ENCODE data around the gene LDLRAD4. TPM values are rescaled to one million over a fixed set of nuclear protein-coding genes. Genes with fewer than 3 reads are reported as not detected.

The LDLRAD4 gene
- total RNA-seq, 1 donor from 2014 or later, result 34.1 TPM

- peaks cover 4% of the 10 kb centered on the region for H3K4me1 Mint-ChIP-seq (ENCODE audit: unreplicated experiment)
- no peaks in the 10 kb centered on the region for H3K27me3 Mint-ChIP-seq (ENCODE audit: unreplicated experiment)
- no peak for TF ChIP-seq CTCF (IDR thresholded peaks at IDR 0.05; ENCODE audit: unreplicated experiment)
- no peak overlapping the region for H3K27ac Mint-ChIP-seq (ENCODE audit: unreplicated experiment)
- no peak overlapping the region for H3K4me3 Mint-ChIP-seq (ENCODE audit: unreplicated experiment)
- H3K36me3 Mint-ChIP-seq (ENCODE audit: low read depth, unreplicated experiment), result peaks cover 28% of the 10 kb centered on the region
- H3K9me3 Mint-ChIP-seq (ENCODE audit: unreplicated experiment), result peaks cover 10% of the 10 kb centered on the region
- no peak for DNase-seq (ENCODE audit: low spot score)
Observed at GRCh38 chr18:13318731-13319501, 100.4 kb downstream of the LDLRAD4 start.

GRCh38 chr18:13319629-13320028, 101.1 kb downstream of the LDLRAD4 start:
- Mint-ChIP-seq H3K4me3 (ENCODE audit: unreplicated experiment) (no peak overlapping the region), H3K27ac (ENCODE audit: unreplicated experiment) (no peak overlapping the region), H3K9me3 (ENCODE audit: unreplicated experiment) (peaks cover 6% of the 10 kb centered on the region), H3K27me3 (ENCODE audit: unreplicated experiment) (no peaks in the 10 kb centered on the region), H3K36me3 (ENCODE audit: low read depth, unreplicated experiment) (peaks cover 23% of the 10 kb centered on the region), H3K4me1 (ENCODE audit: unreplicated experiment) (no peaks in the 10 kb centered on the region)
- TF ChIP-seq CTCF (IDR thresholded peaks at IDR 0.05; ENCODE audit: unreplicated experiment), result no peak
- DNase-seq (ENCODE audit: low spot score), result no peak

GRCh38 chr18:13320096-13320495, 101.5 kb downstream of the LDLRAD4 start:
- peaks cover 20% of the 10 kb centered on the region for H3K36me3 Mint-ChIP-seq (ENCODE audit: low read depth, unreplicated experiment)
- no peak overlapping the region for H3K4me3 Mint-ChIP-seq (ENCODE audit: unreplicated experiment)
- no peak overlapping the region for H3K27ac Mint-ChIP-seq (ENCODE audit: unreplicated experiment)
- DNase-seq (ENCODE audit: low spot score), result no peak
- H3K9me3 Mint-ChIP-seq (ENCODE audit: unreplicated experiment), result peaks cover 5% of the 10 kb centered on the region
- no peak for TF ChIP-seq CTCF (IDR thresholded peaks at IDR 0.05; ENCODE audit: unreplicated experiment)
- no peaks in the 10 kb centered on the region for H3K4me1 Mint-ChIP-seq (ENCODE audit: unreplicated experiment)
- H3K27me3 Mint-ChIP-seq (ENCODE audit: unreplicated experiment), result no peaks in the 10 kb centered on the region

GRCh38 chr18:13320891-13321425, 102.4 kb downstream of the LDLRAD4 start:
- H3K4me3 Mint-ChIP-seq (ENCODE audit: unreplicated experiment), result no peak overlapping the region
- TF ChIP-seq CTCF (IDR thresholded peaks at IDR 0.05; ENCODE audit: unreplicated experiment), result no peak
- DNase-seq (ENCODE audit: low spot score), result no peak
- no peak overlapping the region for H3K27ac Mint-ChIP-seq (ENCODE audit: unreplicated experiment)
- H3K4me1 Mint-ChIP-seq (ENCODE audit: unreplicated experiment), result no peaks in the 10 kb centered on the region
- H3K27me3 Mint-ChIP-seq (ENCODE audit: unreplicated experiment), result peaks cover 3% of the 10 kb centered on the region
- H3K36me3 Mint-ChIP-seq (ENCODE audit: low read depth, unreplicated experiment), result peaks cover 14% of the 10 kb centered on the region
- H3K9me3 Mint-ChIP-seq (ENCODE audit: unreplicated experiment), result peaks cover 5% of the 10 kb centered on the region

GRCh38 chr18:13321923-13322322, 103.4 kb downstream of the LDLRAD4 start:
- H3K9me3 Mint-ChIP-seq (ENCODE audit: unreplicated experiment), result no peaks in the 10 kb centered on the region
- no peak for DNase-seq (ENCODE audit: low spot score)
- H3K27ac Mint-ChIP-seq (ENCODE audit: unreplicated experiment), result no peak overlapping the region
- H3K36me3 Mint-ChIP-seq (ENCODE audit: low read depth, unreplicated experiment), result peaks cover 9% of the 10 kb centered on the region
- no peak for TF ChIP-seq CTCF (IDR thresholded peaks at IDR 0.05; ENCODE audit: unreplicated experiment)
- peaks cover 1% of the 10 kb centered on the region for H3K4me1 Mint-ChIP-seq (ENCODE audit: unreplicated experiment)
- H3K4me3 Mint-ChIP-seq (ENCODE audit: unreplicated experiment), result no peak overlapping the region
- H3K27me3 Mint-ChIP-seq (ENCODE audit: unreplicated experiment), result peaks cover 3% of the 10 kb centered on the region
